ENCODE measurements around the gene DDIT3. TPM values are rescaled to one million over a fixed set of nuclear protein-coding genes. Genes with fewer than 3 reads are reported as not detected.
A peak's percentile ranks its signal among the peaks of the same experiment; 100 is the strongest.

The DDIT3 gene
- total RNA-seq, 1 donor from 2014 or later = 42.6 TPM

DNA sequence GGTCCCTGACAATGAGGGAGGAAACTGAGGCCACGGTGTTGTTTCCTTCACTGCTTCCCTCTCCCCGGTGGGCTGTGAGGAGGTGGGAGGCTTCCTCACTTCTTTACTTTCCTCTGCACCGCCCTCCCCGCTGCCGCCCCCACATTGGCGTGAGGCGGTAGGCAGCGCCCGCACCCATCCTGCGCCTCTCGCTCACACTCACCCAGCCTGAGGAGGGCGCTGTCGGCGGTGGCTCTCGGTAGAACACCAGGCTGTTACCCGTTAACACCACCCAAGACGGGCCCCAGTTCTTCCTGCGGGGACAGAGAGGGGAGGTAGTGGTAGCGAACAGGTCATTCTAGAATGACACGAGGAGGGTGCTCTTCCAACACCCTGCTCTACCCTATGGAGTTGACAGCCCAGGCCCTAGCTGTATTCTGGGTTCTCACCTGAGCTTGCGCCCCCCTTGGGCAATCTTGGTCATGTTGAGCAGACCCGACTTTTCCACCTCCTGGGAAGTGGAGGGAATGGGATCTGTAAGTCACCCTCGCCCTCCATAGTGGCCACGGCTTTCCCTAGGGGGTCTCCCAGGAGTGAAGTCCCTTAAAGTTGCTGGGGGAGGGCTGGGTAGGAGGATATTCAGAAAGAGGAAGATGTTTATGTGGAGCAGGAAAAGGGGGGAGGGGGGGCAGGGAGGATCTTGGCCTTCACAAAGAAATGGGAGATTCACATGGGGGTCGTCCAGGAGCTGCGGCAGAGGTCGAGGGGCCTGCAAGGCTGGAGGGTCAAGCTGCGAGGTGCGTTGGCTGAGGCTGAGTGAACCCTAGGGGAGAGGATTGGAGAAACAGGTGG lies 43.9 kb downstream of the DDIT3 start:
- H3K9ac ChIP-seq (ENCODE audit: low read length) = no peak overlapping the region
- H3K27ac ChIP-seq (ENCODE audit: low read depth, low read length) = no peak overlapping the region
- H3K9me3 Mint-ChIP-seq (ENCODE audit: unreplicated experiment) = peaks cover 16% of the 10 kb centered on the region
- peak overlapping the region; percentile 34 for H3K27ac Mint-ChIP-seq (ENCODE audit: unreplicated experiment)
- H3K79me2 ChIP-seq (ENCODE audit: insufficient read depth, low read length) = no peaks in the 10 kb centered on the region
- peaks cover 63% of the 10 kb centered on the region for H3K27me3 Mint-ChIP-seq (ENCODE audit: low read depth, unreplicated experiment)
- H3K4me1 Mint-ChIP-seq (ENCODE audit: low read depth, unreplicated experiment) = peaks cover 18% of the 10 kb centered on the region
- H3K36me3 ChIP-seq (ENCODE audit: insufficient read depth, low read length) = no peaks in the 10 kb centered on the region
- peaks cover 9% of the 10 kb centered on the region for H3K4me1 ChIP-seq (ENCODE audit: insufficient read depth, low read length)
- H3K4me3 Mint-ChIP-seq (ENCODE audit: unreplicated experiment) = no peak overlapping the region
- H3K4me2 ChIP-seq (ENCODE audit: low read length) = peak overlapping the region; percentile 81
- H2AFZ ChIP-seq (ENCODE audit: low read depth, low read length) = peak overlapping the region; percentile 66
- peak overlapping the region; percentile 28 for H3K4me3 ChIP-seq (ENCODE audit: insufficient read depth, low read depth, low read length)
- no peaks in the 10 kb centered on the region for H3K9me3 ChIP-seq (ENCODE audit: insufficient read depth, low read depth, low read length)
- DNase-seq (ENCODE audit: low read depth) (no peak), FAIRE-seq (no peak)
- H4K20me1 ChIP-seq (ENCODE audit: insufficient read depth, low read length) = no peaks in the 10 kb centered on the region
- TF ChIP-seq EZH2 (IDR thresholded peaks at IDR 0.05; ENCODE audit: insufficient read depth, low read length) (peak; percentile 2), CTCF (IDR thresholded peaks at IDR 0.05; ENCODE audit: insufficient read depth, low read depth, low read length) (no peak)
- H3K27me3 ChIP-seq (ENCODE audit: insufficient read depth, low read length) = peaks cover 52% of the 10 kb centered on the region
- H3K36me3 Mint-ChIP-seq (ENCODE audit: low read depth, unreplicated experiment) = peaks cover 6% of the 10 kb centered on the region

GRCh38 chr12:57475271-57476161 lies 44.8 kb downstream of the DDIT3 start:
- H3K4me1 ChIP-seq (ENCODE audit: insufficient read depth, low read length) = peaks cover 9% of the 10 kb centered on the region
- H3K9me3 Mint-ChIP-seq (ENCODE audit: unreplicated experiment) = peaks cover 16% of the 10 kb centered on the region
- peaks cover 47% of the 10 kb centered on the region for H3K27me3 ChIP-seq (ENCODE audit: insufficient read depth, low read length)
- TF ChIP-seq CTCF (IDR thresholded peaks at IDR 0.05; ENCODE audit: insufficient read depth, low read depth, low read length) (no peak), EZH2 (IDR thresholded peaks at IDR 0.05; ENCODE audit: insufficient read depth, low read length) (peak; percentile 93)
- no peaks in the 10 kb centered on the region for H3K36me3 ChIP-seq (ENCODE audit: insufficient read depth, low read length)
- FAIRE-seq = no peak
- H3K4me3 Mint-ChIP-seq (ENCODE audit: unreplicated experiment) = peak overlapping the region; percentile 60
- no peaks in the 10 kb centered on the region for H3K9me3 ChIP-seq (ENCODE audit: insufficient read depth, low read depth, low read length)
- no peak overlapping the region for H3K27ac ChIP-seq (ENCODE audit: low read depth, low read length)
- no peaks in the 10 kb centered on the region for H4K20me1 ChIP-seq (ENCODE audit: insufficient read depth, low read length)
- H2AFZ ChIP-seq (ENCODE audit: low read depth, low read length) = peak overlapping the region; percentile 66
- H3K79me2 ChIP-seq (ENCODE audit: insufficient read depth, low read length) = no peaks in the 10 kb centered on the region
- no peak overlapping the region for H3K27ac Mint-ChIP-seq (ENCODE audit: unreplicated experiment)
- H3K36me3 Mint-ChIP-seq (ENCODE audit: low read depth, unreplicated experiment) = peaks cover 6% of the 10 kb centered on the region
- H3K4me3 ChIP-seq (ENCODE audit: insufficient read depth, low read depth, low read length) = peak overlapping the region; percentile 28
- peak overlapping the region; percentile 81 for H3K4me2 ChIP-seq (ENCODE audit: low read length)
- peaks cover 63% of the 10 kb centered on the region for H3K27me3 Mint-ChIP-seq (ENCODE audit: low read depth, unreplicated experiment)
- no peak overlapping the region for H3K9ac ChIP-seq (ENCODE audit: low read length)
- peaks cover 18% of the 10 kb centered on the region for H3K4me1 Mint-ChIP-seq (ENCODE audit: low read depth, unreplicated experiment)
- no peak for DNase-seq (ENCODE audit: low read depth)

Measured in astrocyte (in vitro differentiated cells and primary cell).